ENCODE data around the gene TEKT3.

The TEKT3 gene

GRCh38 chr17:15260376-15261257 is 80.8 kb downstream of the TEKT3 start (continued):
- TF ChIP-seq, protein P1, sequence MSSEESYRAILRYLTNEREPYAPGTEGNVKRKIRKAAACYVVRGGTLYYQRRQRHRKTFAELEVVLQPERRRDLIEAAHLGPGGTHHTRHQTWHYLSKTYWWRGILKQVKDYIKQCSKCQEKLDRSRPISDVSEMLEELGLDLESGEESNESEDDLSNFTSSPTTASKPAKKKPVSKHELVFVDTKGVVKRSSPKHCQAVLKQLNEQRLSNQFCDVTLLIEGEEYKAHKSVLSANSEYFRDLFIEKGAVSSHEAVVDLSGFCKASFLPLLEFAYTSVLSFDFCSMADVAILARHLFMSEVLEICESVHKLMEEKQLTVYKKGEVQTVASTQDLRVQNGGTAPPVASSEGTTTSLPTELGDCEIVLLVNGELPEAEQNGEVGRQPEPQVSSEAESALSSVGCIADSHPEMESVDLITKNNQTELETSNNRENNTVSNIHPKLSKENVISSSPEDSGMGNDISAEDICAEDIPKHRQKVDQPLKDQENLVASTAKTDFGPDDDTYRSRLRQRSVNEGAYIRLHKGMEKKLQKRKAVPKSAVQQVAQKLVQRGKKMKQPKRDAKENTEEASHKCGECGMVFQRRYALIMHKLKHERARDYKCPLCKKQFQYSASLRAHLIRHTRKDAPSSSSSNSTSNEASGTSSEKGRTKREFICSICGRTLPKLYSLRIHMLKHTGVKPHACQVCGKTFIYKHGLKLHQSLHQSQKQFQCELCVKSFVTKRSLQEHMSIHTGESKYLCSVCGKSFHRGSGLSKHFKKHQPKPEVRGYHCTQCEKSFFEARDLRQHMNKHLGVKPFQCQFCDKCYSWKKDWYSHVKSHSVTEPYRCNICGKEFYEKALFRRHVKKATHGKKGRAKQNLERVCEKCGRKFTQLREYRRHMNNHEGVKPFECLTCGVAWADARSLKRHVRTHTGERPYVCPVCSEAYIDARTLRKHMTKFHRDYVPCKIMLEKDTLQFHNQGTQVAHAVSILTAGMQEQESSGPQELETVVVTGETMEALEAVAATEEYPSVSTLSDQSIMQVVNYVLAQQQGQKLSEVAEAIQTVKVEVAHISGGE (tag by site-specific recombination; conservative IDR thresholded peaks at IDR 0.05; ENCODE audit: low read depth), result no peak; the same call in 1 of the 2 replicates
- TF ChIP-seq, protein P2, sequence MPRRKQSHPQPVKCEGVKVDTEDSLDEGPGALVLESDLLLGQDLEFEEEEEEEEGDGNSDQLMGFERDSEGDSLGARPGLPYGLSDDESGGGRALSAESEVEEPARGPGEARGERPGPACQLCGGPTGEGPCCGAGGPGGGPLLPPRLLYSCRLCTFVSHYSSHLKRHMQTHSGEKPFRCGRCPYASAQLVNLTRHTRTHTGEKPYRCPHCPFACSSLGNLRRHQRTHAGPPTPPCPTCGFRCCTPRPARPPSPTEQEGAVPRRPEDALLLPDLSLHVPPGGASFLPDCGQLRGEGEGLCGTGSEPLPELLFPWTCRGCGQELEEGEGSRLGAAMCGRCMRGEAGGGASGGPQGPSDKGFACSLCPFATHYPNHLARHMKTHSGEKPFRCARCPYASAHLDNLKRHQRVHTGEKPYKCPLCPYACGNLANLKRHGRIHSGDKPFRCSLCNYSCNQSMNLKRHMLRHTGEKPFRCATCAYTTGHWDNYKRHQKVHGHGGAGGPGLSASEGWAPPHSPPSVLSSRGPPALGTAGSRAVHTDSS (tag by site-specific recombination; IDR thresholded peaks at IDR 0.05), result no peak
- TF ChIP-seq KLF7 (tag by site-specific recombination; IDR thresholded peaks at IDR 0.05; ENCODE audit: borderline replicate concordance) (no peak), ZFP69B (tag by site-specific recombination; IDR thresholded peaks at IDR 0.05) (0 out of 2 replicates have a peak, but pooled peaks have one; percentile 22), ZNF600 (tag by site-specific recombination; IDR thresholded peaks at IDR 0.05) (peak; percentile 96), ZNF658 (tag by site-specific recombination; IDR thresholded peaks at IDR 0.05) (no peak), ZBTB8A (tag by site-specific recombination; IDR thresholded peaks at IDR 0.05) (peak; percentile 97), ZNF558 (tag by site-specific recombination; IDR thresholded peaks at IDR 0.05) (no peak), ZNF223 (tag by site-specific recombination; IDR thresholded peaks at IDR 0.05) (no peak), KLF10 (tag by site-specific recombination; IDR thresholded peaks at IDR 0.05) (peak; percentile 44; the same call in 1 of the 2 replicates), ZNF660 (tag by site-specific recombination; IDR thresholded peaks at IDR 0.05) (peak; percentile 87), BCL11B (tag by site-specific recombination; IDR thresholded peaks at IDR 0.05; ENCODE audit: low read depth) (no peak; the same call in 1 of the 2 replicates), ZNF341 (tag by site-specific recombination; IDR thresholded peaks at IDR 0.05; ENCODE audit: low read depth) (peak; percentile 94), ZFP41 (tag by site-specific recombination; IDR thresholded peaks at IDR 0.05; ENCODE audit: borderline replicate concordance) (no peak), GLIS1 (tag by site-specific recombination; IDR thresholded peaks at IDR 0.05) (peak; percentile 56; the same call in 1 of the 2 replicates), ZNF48 (tag by site-specific recombination; IDR thresholded peaks at IDR 0.05) (no peak), ZNF132 (tag by site-specific recombination; IDR thresholded peaks at IDR 0.05; ENCODE audit: borderline replicate concordance) (no peak), KLF1 (tag by site-specific recombination; IDR thresholded peaks at IDR 0.05) (peak; percentile 85), ZNF76 (tag by site-specific recombination; IDR thresholded peaks at IDR 0.05; ENCODE audit: borderline replicate concordance, low read depth) (peak; percentile 67; the same call in 1 of the 2 replicates), ZNF366 (tag by site-specific recombination; conservative IDR thresholded peaks at IDR 0.05) (no peak), ZNF10 (tag by site-specific recombination; IDR thresholded peaks at IDR 0.05) (no peak; the same call in 1 of the 2 replicates), ZNF133 (tag by site-specific recombination; IDR thresholded peaks at IDR 0.05) (no peak), ZNF175 (tag by site-specific recombination; IDR thresholded peaks at IDR 0.05) (no peak), ZNF544 (tag by site-specific recombination; IDR thresholded peaks at IDR 0.05) (no peak)
- TF ChIP-seq, protein P3, sequence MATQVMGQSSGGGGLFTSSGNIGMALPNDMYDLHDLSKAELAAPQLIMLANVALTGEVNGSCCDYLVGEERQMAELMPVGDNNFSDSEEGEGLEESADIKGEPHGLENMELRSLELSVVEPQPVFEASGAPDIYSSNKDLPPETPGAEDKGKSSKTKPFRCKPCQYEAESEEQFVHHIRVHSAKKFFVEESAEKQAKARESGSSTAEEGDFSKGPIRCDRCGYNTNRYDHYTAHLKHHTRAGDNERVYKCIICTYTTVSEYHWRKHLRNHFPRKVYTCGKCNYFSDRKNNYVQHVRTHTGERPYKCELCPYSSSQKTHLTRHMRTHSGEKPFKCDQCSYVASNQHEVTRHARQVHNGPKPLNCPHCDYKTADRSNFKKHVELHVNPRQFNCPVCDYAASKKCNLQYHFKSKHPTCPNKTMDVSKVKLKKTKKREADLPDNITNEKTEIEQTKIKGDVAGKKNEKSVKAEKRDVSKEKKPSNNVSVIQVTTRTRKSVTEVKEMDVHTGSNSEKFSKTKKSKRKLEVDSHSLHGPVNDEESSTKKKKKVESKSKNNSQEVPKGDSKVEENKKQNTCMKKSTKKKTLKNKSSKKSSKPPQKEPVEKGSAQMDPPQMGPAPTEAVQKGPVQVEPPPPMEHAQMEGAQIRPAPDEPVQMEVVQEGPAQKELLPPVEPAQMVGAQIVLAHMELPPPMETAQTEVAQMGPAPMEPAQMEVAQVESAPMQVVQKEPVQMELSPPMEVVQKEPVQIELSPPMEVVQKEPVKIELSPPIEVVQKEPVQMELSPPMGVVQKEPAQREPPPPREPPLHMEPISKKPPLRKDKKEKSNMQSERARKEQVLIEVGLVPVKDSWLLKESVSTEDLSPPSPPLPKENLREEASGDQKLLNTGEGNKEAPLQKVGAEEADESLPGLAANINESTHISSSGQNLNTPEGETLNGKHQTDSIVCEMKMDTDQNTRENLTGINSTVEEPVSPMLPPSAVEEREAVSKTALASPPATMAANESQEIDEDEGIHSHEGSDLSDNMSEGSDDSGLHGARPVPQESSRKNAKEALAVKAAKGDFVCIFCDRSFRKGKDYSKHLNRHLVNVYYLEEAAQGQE (tag by site-specific recombination; IDR thresholded peaks at IDR 0.05), result no peak
- TF ChIP-seq, protein P4, sequence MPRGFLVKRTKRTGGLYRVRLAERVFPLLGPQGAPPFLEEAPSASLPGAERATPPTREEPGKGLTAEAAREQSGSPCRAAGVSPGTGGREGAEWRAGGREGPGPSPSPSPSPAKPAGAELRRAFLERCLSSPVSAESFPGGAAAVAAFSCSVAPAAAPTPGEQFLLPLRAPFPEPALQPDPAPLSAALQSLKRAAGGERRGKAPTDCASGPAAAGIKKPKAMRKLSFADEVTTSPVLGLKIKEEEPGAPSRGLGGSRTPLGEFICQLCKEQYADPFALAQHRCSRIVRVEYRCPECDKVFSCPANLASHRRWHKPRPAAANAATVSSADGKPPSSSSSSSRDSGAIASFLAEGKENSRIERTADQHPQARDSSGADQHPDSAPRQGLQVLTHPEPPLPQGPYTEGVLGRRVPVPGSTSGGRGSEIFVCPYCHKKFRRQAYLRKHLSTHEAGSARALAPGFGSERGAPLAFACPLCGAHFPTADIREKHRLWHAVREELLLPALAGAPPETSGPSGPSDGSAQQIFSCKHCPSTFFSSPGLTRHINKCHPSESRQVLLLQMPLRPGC (tag by site-specific recombination; IDR thresholded peaks at IDR 0.05), result peak; percentile 48; the same call in 1 of the 2 replicates
- TF ChIP-seq, protein P5, sequence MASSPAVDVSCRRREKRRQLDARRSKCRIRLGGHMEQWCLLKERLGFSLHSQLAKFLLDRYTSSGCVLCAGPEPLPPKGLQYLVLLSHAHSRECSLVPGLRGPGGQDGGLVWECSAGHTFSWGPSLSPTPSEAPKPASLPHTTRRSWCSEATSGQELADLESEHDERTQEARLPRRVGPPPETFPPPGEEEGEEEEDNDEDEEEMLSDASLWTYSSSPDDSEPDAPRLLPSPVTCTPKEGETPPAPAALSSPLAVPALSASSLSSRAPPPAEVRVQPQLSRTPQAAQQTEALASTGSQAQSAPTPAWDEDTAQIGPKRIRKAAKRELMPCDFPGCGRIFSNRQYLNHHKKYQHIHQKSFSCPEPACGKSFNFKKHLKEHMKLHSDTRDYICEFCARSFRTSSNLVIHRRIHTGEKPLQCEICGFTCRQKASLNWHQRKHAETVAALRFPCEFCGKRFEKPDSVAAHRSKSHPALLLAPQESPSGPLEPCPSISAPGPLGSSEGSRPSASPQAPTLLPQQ (tag by site-specific recombination; IDR thresholded peaks at IDR 0.05), result peak; percentile 62; the same call in 1 of the 2 replicates
